HG02973 (cell line): ENCODE data around the gene STKLD1.

Experiments used
- ATAC-seq: cut with Tn5 transposase; IDR thresholded peaks from one replicate; pipeline ENCODE4 v1.9.1; 2021; ENCODE audit warnings: moderate library complexity; ENCODE audit not compliant: unreplicated experiment

The STKLD1 gene

GRCh38 chr9:133405508-133406438 is 29.6 kb downstream of the STKLD1 start:
- no peak for ATAC-seq

GRCh38 chr9:133406480-133407307 is 30.5 kb downstream of the STKLD1 start:
- ATAC-seq: no peak

GRCh38 chr9:133408042-133408441 is 31.9 kb downstream of the STKLD1 start:
- ATAC-seq: no peak

GRCh38 chr9:133415170-133415569 is 39.0 kb downstream of the STKLD1 start:
- no peak for ATAC-seq

GRCh38 chr9:133417541-133418461 is 41.6 kb downstream of the STKLD1 start, which contains the start of gene REXO4:
Gene REXO4 (minus strand): TSS chr9:133418010. CDS start chr9:133417844, 166 bp downstream.
- peak; percentile 72 for ATAC-seq

- no peak for ATAC-seq
These were observed 42.8 kb downstream of the STKLD1 start for GRCh38 chr9:133419005-133419404.

- no peak for ATAC-seq
These were observed 44.2 kb downstream of the STKLD1 start for GRCh38 chr9:133420392-133420827.

- no peak for ATAC-seq
These were observed 45.7 kb downstream of the STKLD1 start, which contains the start of gene ADAMTS13 for GRCh38 chr9:133421615-133422542. Gene ADAMTS13 (plus strand): TSS chr9:133422367. CDS start chr9:133422444, 77 bp downstream.

- ATAC-seq: no peak
These were observed 47.0 kb downstream of the STKLD1 start for GRCh38 chr9:133423216-133423615.

- no peak for ATAC-seq
These were observed 48.0 kb downstream of the STKLD1 start for GRCh38 chr9:133424187-133424586.

- no peak for ATAC-seq
These were observed 49.0 kb downstream of the STKLD1 start for GRCh38 chr9:133425049-133425632.

GRCh38 chr9:133426011-133426410 is 49.8 kb downstream of the STKLD1 start:
- no peak for ATAC-seq

- no peak for ATAC-seq
These were observed 51.6 kb downstream of the STKLD1 start for GRCh38 chr9:133427658-133428348.

GRCh38 chr9:133428617-133429101 is 52.5 kb downstream of the STKLD1 start:
- ATAC-seq: no peak

GRCh38 chr9:133429214-133429613 is 53.0 kb downstream of the STKLD1 start:
- no peak for ATAC-seq

GRCh38 chr9:133429641-133430161 is 53.5 kb downstream of the STKLD1 start:
- ATAC-seq: no peak

GRCh38 chr9:133430244-133430643 is 54.1 kb downstream of the STKLD1 start:
- no peak for ATAC-seq

GRCh38 chr9:133433351-133433843 is 57.2 kb downstream of the STKLD1 start:
- ATAC-seq: no peak
